ENCODE data around the gene NEURL2.

- TF ChIP-seq, protein P1, sequence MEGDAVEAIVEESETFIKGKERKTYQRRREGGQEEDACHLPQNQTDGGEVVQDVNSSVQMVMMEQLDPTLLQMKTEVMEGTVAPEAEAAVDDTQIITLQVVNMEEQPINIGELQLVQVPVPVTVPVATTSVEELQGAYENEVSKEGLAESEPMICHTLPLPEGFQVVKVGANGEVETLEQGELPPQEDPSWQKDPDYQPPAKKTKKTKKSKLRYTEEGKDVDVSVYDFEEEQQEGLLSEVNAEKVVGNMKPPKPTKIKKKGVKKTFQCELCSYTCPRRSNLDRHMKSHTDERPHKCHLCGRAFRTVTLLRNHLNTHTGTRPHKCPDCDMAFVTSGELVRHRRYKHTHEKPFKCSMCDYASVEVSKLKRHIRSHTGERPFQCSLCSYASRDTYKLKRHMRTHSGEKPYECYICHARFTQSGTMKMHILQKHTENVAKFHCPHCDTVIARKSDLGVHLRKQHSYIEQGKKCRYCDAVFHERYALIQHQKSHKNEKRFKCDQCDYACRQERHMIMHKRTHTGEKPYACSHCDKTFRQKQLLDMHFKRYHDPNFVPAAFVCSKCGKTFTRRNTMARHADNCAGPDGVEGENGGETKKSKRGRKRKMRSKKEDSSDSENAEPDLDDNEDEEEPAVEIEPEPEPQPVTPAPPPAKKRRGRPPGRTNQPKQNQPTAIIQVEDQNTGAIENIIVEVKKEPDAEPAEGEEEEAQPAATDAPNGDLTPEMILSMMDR (IDR thresholded peaks at IDR 0.05; ENCODE audit: borderline replicate concordance, extremely low read depth, low read length, poor library complexity, severe bottlenecking): no peak
- no peak for TF ChIP-seq EZH2 (IDR thresholded peaks at IDR 0.05; ENCODE audit: borderline replicate concordance, low read depth, low read length, severe bottlenecking)
Measured at GRCh38 chr20:45934046-45934585, 43.1 kb upstream of the NEURL2 start.

Data from DND-41 (cell line).